Measurements from ENCODE around the gene KLF16.

DNA sequence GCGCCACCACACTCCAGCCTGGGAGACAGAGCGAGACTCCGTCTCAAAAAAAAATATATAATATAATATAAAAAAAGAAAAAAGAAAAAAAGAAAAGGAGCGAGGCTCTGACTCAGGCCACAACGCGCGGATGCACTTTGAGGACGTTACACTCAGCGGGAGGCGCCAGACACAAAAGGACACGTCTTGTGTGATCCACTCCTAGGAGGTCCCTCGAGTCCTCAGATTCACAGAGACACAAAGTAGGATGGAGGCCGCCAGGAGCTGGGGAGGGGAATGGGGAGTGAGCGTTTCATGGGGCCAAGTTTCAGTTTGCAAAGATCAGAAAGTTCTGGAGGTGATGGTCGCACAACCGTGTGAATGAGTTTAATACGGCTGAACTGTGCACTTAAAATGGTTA lies 30.4 kb upstream of the KLF16 start:
- TF ChIP-seq, protein P1, sequence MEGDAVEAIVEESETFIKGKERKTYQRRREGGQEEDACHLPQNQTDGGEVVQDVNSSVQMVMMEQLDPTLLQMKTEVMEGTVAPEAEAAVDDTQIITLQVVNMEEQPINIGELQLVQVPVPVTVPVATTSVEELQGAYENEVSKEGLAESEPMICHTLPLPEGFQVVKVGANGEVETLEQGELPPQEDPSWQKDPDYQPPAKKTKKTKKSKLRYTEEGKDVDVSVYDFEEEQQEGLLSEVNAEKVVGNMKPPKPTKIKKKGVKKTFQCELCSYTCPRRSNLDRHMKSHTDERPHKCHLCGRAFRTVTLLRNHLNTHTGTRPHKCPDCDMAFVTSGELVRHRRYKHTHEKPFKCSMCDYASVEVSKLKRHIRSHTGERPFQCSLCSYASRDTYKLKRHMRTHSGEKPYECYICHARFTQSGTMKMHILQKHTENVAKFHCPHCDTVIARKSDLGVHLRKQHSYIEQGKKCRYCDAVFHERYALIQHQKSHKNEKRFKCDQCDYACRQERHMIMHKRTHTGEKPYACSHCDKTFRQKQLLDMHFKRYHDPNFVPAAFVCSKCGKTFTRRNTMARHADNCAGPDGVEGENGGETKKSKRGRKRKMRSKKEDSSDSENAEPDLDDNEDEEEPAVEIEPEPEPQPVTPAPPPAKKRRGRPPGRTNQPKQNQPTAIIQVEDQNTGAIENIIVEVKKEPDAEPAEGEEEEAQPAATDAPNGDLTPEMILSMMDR (IDR thresholded peaks at IDR 0.05; ENCODE audit: low read length) = no peak
- no peak for TF ChIP-seq EZH2 (IDR thresholded peaks at IDR 0.05; ENCODE audit: borderline replicate concordance, low read length)

All from OCI-LY1 (cell line).